GM12878 (cell line): ENCODE data around the gene DBN1. TPM values are rescaled to one million over a fixed set of nuclear protein-coding genes. Genes with fewer than 3 reads are reported as not detected.

Experiments
- ATAC-seq: fragments of 200-7000 bp; cut with Tn5 transposase; 3 replicates; pipeline ENCODE4 v1.9.1; 2020; ENCODE audit warnings: mild to moderate bottlenecking, moderate library complexity
- BruUV-seq: library from RNA; stranded (reverse); fragments of 400-500 nt; replicated peaks from 2 replicates; lab custom pipeline; 2021; lab: Mats Ljungman, UMichigan
- CTCF ChIA-PET: fragments of 300-600 bp; sonication (Branson Sonifier 250); formaldehyde crosslinking; extraction: SDS; loops from one replicate; lab custom pipeline; 2021; ENCODE audit warnings: inconsistent platforms; lab: Yijun Ruan, JAX
- POLR2A ChIA-PET: fragments of 350-600 bp; formaldehyde crosslinking; extraction: SDS; loops from one replicate; lab custom pipeline; 2021; ENCODE audit warnings: inconsistent platforms; lab: Charles Lee
- RAD21 ChIA-PET: fragments of 300-600 bp; sonication (Branson Sonifier 250); formaldehyde crosslinking; loops from one replicate; lab custom pipeline; 2023; ENCODE audit warnings: antibody characterized with exemption; ENCODE audit not compliant: unreplicated experiment; lab: Charles Lee
- SMC1A ChIA-PET: fragments of 300-600 bp; sonication (Branson Sonifier 250); formaldehyde crosslinking; loops from one replicate; lab custom pipeline; 2023; ENCODE audit not compliant: unreplicated experiment, uncharacterized antibody; lab: Charles Lee
- DNase-seq: peaks from one replicate; pipeline ENCODE4 v3.0.0-alpha.2; 2011; ENCODE audit warnings: low read depth, low spot score
- FAIRE-seq: peaks from 3 replicates; lab custom pipeline; 2011; peaks lifted over from hg19 to GRCh38; lab: Jason Lieb, UNC
- H2AFZ ChIP-seq: 2 replicates; pipeline ENCODE4 v1.6.0; 2011; ENCODE audit warnings: low read depth, low read length, control low read depth; ENCODE audit not compliant: control insufficient read depth
- H3K27ac ChIP-seq: 2 replicates; pipeline ENCODE4 v1.5.1; 2011; ENCODE audit warnings: control low read depth; ENCODE audit not compliant: control insufficient read depth, insufficient read depth
- H3K27me3 ChIP-seq, 2 experiments: replicated peaks in 1 of 2; 2 replicates each; pipeline versions ENCODE4 v1.6.0 to v1.6.1; 2011; ENCODE audit warnings: low read length in 1 of 2; ENCODE audit not compliant: control insufficient read depth in 2 of 2, insufficient read depth in 2 of 2
- H3K36me3 ChIP-seq, 2 experiments: 2 replicates each; pipeline ENCODE4 v1.5.1; 2011; ENCODE audit warnings: low read length in 1 of 2; ENCODE audit not compliant: control insufficient read depth in 2 of 2, insufficient read depth in 2 of 2
- H3K4me1 ChIP-seq: 2 replicates; pipeline ENCODE4 v1.6.1; 2011; ENCODE audit warnings: mild to moderate bottlenecking, low read length, moderate library complexity, mixed read lengths; ENCODE audit not compliant: control insufficient read depth, insufficient read depth
- H3K4me2 ChIP-seq: 2 replicates; pipeline ENCODE4 v1.6.0; 2011; ENCODE audit warnings: control low read depth; ENCODE audit not compliant: control insufficient read depth, insufficient read depth
- H3K4me3 ChIP-seq: fragments of 200-600 bp; sonication (generic); 2 replicates; pipeline ENCODE4 v1.5.1; 2016
- H3K79me2 ChIP-seq: 2 replicates; pipeline ENCODE4 v1.6.0; 2011; ENCODE audit warnings: low read length; ENCODE audit not compliant: control insufficient read depth, insufficient read depth
- H3K9ac ChIP-seq: 2 replicates; pipeline ENCODE4 v1.8.0; 2011; ENCODE audit warnings: low read length, control low read depth, mixed read lengths; ENCODE audit not compliant: control insufficient read depth, insufficient read depth
- H3K9me3 ChIP-seq: replicated peaks from 3 replicates; pipeline ENCODE4 v1.5.1; 2011; ENCODE audit warnings: mild to moderate bottlenecking, low read length; ENCODE audit not compliant: control insufficient read depth, insufficient read depth
- H4K20me1 ChIP-seq: 2 replicates; pipeline ENCODE4 v1.6.0; 2011; ENCODE audit not compliant: control insufficient read depth, insufficient read depth
- CEBPZ ChIP-seq: fragments of 150-350 bp; IDR thresholded peaks from 2 replicates; pipeline ENCODE4 v1.6.1; 2016; ENCODE audit warnings: low read depth, low read length
- MAX ChIP-seq: IDR thresholded peaks from 2 replicates; pipeline ENCODE4 v1.6.1; 2012; ENCODE audit warnings: low read depth, low read length, improper control_type of control experiment
- MTA3 ChIP-seq: IDR thresholded peaks from 2 replicates; pipeline ENCODE4 v1.6.1; 2012; ENCODE audit warnings: low read length, inconsistent platforms, borderline replicate concordance
- NBN ChIP-seq: fragments of 450-650 bp; IDR thresholded peaks from 2 replicates; pipeline ENCODE4 v1.6.1; 2016
- NR2C2 ChIP-seq: IDR thresholded peaks from 2 replicates; pipeline ENCODE4 v1.6.1; 2011; ENCODE audit warnings: borderline replicate concordance, low read depth; ENCODE audit not compliant: control insufficient read depth, insufficient read length
- RFX5 ChIP-seq: IDR thresholded peaks from 2 replicates; pipeline ENCODE4 v1.6.1; 2011; ENCODE audit warnings: low read depth, low read length, improper control_type of control experiment
- SIX5 ChIP-seq: IDR thresholded peaks from 2 replicates; pipeline ENCODE4 v1.6.1; 2011; ENCODE audit warnings: mild to moderate bottlenecking, low read depth, low read length, moderate library complexity; ENCODE audit not compliant: severe bottlenecking
- TCF12 ChIP-seq: IDR thresholded peaks from 2 replicates; pipeline ENCODE4 v1.6.1; 2011; ENCODE audit warnings: low read depth, mild to moderate bottlenecking, low read length
- YY1 ChIP-seq: IDR thresholded peaks from 2 replicates; pipeline ENCODE4 v1.6.1; 2011; ENCODE audit warnings: low read depth, mild to moderate bottlenecking, low read length
- ZNF217 ChIP-seq: fragments of 450-650 bp; IDR thresholded peaks from 2 replicates; pipeline ENCODE4 v1.6.1; 2017; ENCODE audit warnings: antibody characterized with exemption, mild to moderate bottlenecking
- ZNF622 ChIP-seq: fragments of 450-650 bp; IDR thresholded peaks from 2 replicates; pipeline ENCODE4 v1.6.1; 2017; ENCODE audit warnings: mild to moderate bottlenecking, inconsistent platforms
- WGBS: methylation state at CpG from one replicate; pipeline ENCODE4 v1.1.6; 2016; ENCODE audit warnings: low lambda C conversion rate; ENCODE audit not compliant: insufficient replicate concordance, insufficient coverage; ENCODE audit errors: missing lambda C conversion rate; 5-methylcytosine and 5-hydroxymethylcytosine counted together
- in situ Hi-C: fragments of 300-500 bp; cut with MboI; formaldehyde crosslinking; loops from 9 replicates; pipeline ENCODE4 v1.14.3; 2018; ENCODE audit warnings: mixed read lengths
- intact Hi-C: fragments of 100-400 bp; cut with micrococcal nuclease; formaldehyde crosslinking; loops from one replicate; pipeline ENCODE4 v1.14.2; 2022; ENCODE audit not compliant: unreplicated experiment
- polyA plus RNA-seq, 11 experiments: library from polyadenylated mRNA; depleted of rRNA in 4 of 11; unstranded in 6 of 11; stranded (reverse) in 5 of 11; fragments of >200 nt; fragmentation: Nextera tagmentation in 4 of 11; fragmentation: Illumina TruSeq in 1 of 11; extraction: Ambion mirVana in 4 of 11; extraction: Trizol in 1 of 11; gene quantifications; 1 replicate in 1 of 11; 2 replicates in 10 of 11; pipeline versions ENCODE4 v1.2.1 to v1.2.3, GENCODE V29; 2011 to 2016; ENCODE audit warnings: inconsistent platforms in 2 of 11, missing spikeins in 2 of 11, low read depth in 1 of 11
- total RNA-seq, 4 experiments: library from RNA; depleted of rRNA in 3 of 4; stranded (reverse); fragments of >200 nt in 3 of 4; fragmentation: Illumina TruSeq in 1 of 4; extraction: Trizol in 1 of 4; gene quantifications; 2 replicates each; pipeline versions ENCODE4 v1.2.1 to v1.2.3, GENCODE V29; 2013 to 2021

DBN1 gene
- total and polyA plus RNA-seq, 10 of the 15 experiments (the other 5 are each of a cell fraction or from before 2014, with no cell fraction given), result 0.18 to 81.0 (median 27.9) TPM

GRCh38 chr5:177414481-177414880, 59.0 kb downstream of the DBN1 start:
- Histone ChIP-seq H3K9me3 (no peaks in the 10 kb centered on the region), H3K9ac (no peak overlapping the region), H3K36me3 (no peaks in the 10 kb centered on the region), H2AFZ (no peak overlapping the region), H3K27ac (no peak overlapping the region), H4K20me1 (no peaks in the 10 kb centered on the region), H3K4me1 (peaks cover 18% of the 10 kb centered on the region), H3K79me2 (no peaks in the 10 kb centered on the region), H3K4me2 (no peak overlapping the region), H3K4me3 (no peak overlapping the region), H3K27me3 (no peaks in the 10 kb centered on the region)
- BruUV-seq, result no TSS peak
- ATAC-seq (no peak), FAIRE-seq (no peak), DNase-seq (no peak)
- intact Hi-C loops, result no loop called here
- TF ChIP-seq NR2C2, result no peak
- TF ChIP-seq SIX5, result no peak
- no peak for TF ChIP-seq CEBPZ
- no peak for TF ChIP-seq TCF12
- TF ChIP-seq NBN, result no peak
- no peak for TF ChIP-seq MTA3
- no peak for TF ChIP-seq ZNF217
- TF ChIP-seq RFX5, result no peak
- no peak for TF ChIP-seq ZNF622
- no peak for TF ChIP-seq YY1
- no peak for TF ChIP-seq MAX
- CTCF ChIA-PET, result interaction anchor here (1.0 to 6.3 kb wide), 7 partner anchors 10 to 105 kb away, joined by 3 to 38 read pairs (median 4); partner anchors contain the start of gene GRK6
- RAD21 ChIA-PET, result interaction anchor here (1.0 to 2.0 kb wide), 5 partner anchors 9 to 83 kb away, joined by 3 to 8 read pairs (median 3); partner anchors contain the start of gene PDLIM7
- SMC1A ChIA-PET, result interaction anchor here (1.1 to 3.3 kb wide), 7 partner anchors 11 to 34 kb away, joined by 3 to 42 read pairs (median 4); partner anchors contain the start of gene GRK6
- WGBS, result 69% methylated on average over 3 of the region's 3 CpGs
- POLR2A ChIA-PET, result interaction anchor here (0.6 to 7.0 kb wide), 6 partner anchors 11 to 249 kb away, joined by 3 to 107 read pairs (median 7); partner anchors contain the start of gene GRK6
- in situ Hi-C loops, result no loop called here
